GM23338 (cell line): ENCODE data around the gene ADIPOR2. TPM values are rescaled to one million over a fixed set of nuclear protein-coding genes. Genes with fewer than 3 reads are reported as not detected.

ENCODE experiments used
- ATAC-seq: fragments of 200-7000 bp; cut with Tn5 transposase; 3 replicates; pipeline ENCODE4 v1.9.1; 2020
- DNase-seq: peaks from one replicate; pipeline ENCODE4 v3.0.0-alpha.2; 2015; ENCODE audit warnings: low spot score
- H2AFZ ChIP-seq: fragments of 200-600 bp; sonication (generic); 2 replicates; pipeline ENCODE4 v1.8.0; 2016; ENCODE audit warnings: antibody characterized with exemption, mild to moderate bottlenecking, moderate library complexity
- H3F3A ChIP-seq: fragments of 200-600 bp; sonication (generic); replicated peaks from 2 replicates; pipeline ENCODE4 v1.8.0; 2017; ENCODE audit warnings: antibody characterized with exemption, mixed run types, low read depth
- H3K27ac ChIP-seq: fragments of 200-600 bp; sonication (generic); 2 replicates; pipeline ENCODE4 v1.6.1; 2016; ENCODE audit warnings: low read depth
- H3K27me3 ChIP-seq: fragments of 200-600 bp; sonication (generic); 2 replicates; pipeline ENCODE4 v1.8.0; 2016; ENCODE audit warnings: mild to moderate bottlenecking, mixed run types, moderate library complexity; ENCODE audit not compliant: insufficient read depth
- H3K36me3 ChIP-seq: fragments of 200-600 bp; sonication (generic); 2 replicates; pipeline ENCODE4 v1.8.0; 2016; ENCODE audit warnings: mild to moderate bottlenecking; ENCODE audit not compliant: insufficient read depth
- H3K4me1 ChIP-seq: fragments of 200-600 bp; sonication (generic); 2 replicates; pipeline ENCODE4 v1.8.0; 2016; ENCODE audit warnings: mild to moderate bottlenecking, moderate library complexity; ENCODE audit not compliant: insufficient read depth
- H3K4me2 ChIP-seq: fragments of 200-600 bp; sonication (generic); 2 replicates; pipeline ENCODE4 v1.7.1; 2017; ENCODE audit warnings: mixed run types
- H3K4me3 ChIP-seq: fragments of 200-600 bp; sonication (generic); 2 replicates; pipeline ENCODE4 v1.6.1; 2016; ENCODE audit warnings: mixed run types
- H3K79me2 ChIP-seq: fragments of 200-600 bp; sonication (generic); replicated peaks from 2 replicates; pipeline ENCODE4 v1.8.0; 2017; ENCODE audit warnings: mild to moderate bottlenecking; ENCODE audit not compliant: insufficient read depth
- H3K9me2 ChIP-seq: fragments of 200-600 bp; sonication (generic); 2 replicates; pipeline ENCODE4 v1.8.0; 2017; ENCODE audit not compliant: insufficient read depth
- H4K20me1 ChIP-seq: fragments of 200-600 bp; sonication (generic); replicated peaks from 2 replicates; pipeline ENCODE4 v1.8.0; 2017; ENCODE audit warnings: mild to moderate bottlenecking; ENCODE audit not compliant: insufficient read depth
- H3K27ac Mint-ChIP-seq: 2 replicates; pipeline ENCODE4 v1.8.0; 2020; ENCODE audit warnings: inconsistent platforms, mild to moderate bottlenecking, moderate library complexity, mixed read lengths
- H3K27me3 Mint-ChIP-seq: 3 replicates; pipeline ENCODE4 v1.8.0; 2022; ENCODE audit warnings: low read depth, mild to moderate bottlenecking, moderate library complexity, mixed read lengths, inconsistent platforms; ENCODE audit not compliant: insufficient read depth, poor library complexity
- H3K36me3 Mint-ChIP-seq: 3 replicates; pipeline ENCODE4 v1.8.0; 2021; ENCODE audit warnings: low read depth, mild to moderate bottlenecking, inconsistent platforms, moderate library complexity, mixed read lengths
- H3K4me1 Mint-ChIP-seq: 3 replicates; pipeline ENCODE4 v1.8.0; 2020; ENCODE audit warnings: mild to moderate bottlenecking, inconsistent platforms, mixed read lengths
- H3K4me3 Mint-ChIP-seq: 3 replicates; pipeline ENCODE4 v1.8.0; 2021; ENCODE audit warnings: moderate library complexity, mild to moderate bottlenecking, inconsistent platforms, mixed read lengths
- H3K9me3 Mint-ChIP-seq: 3 replicates; pipeline ENCODE4 v1.8.0; 2020; ENCODE audit warnings: moderate library complexity, mild to moderate bottlenecking, inconsistent platforms, mixed read lengths
- CTCF ChIP-seq, 2 experiments: fragments of 200-600 bp in 1 of 2; sonication (generic) in 1 of 2; conservative IDR thresholded peaks; 2 replicates each; pipeline versions ENCODE4 v1.5.1 to v1.6.1; 2016 to 2017; ENCODE audit warnings: antibody characterized with exemption in 2 of 2, low read depth in 2 of 2, mild to moderate bottlenecking in 2 of 2, moderate library complexity in 1 of 2
- EZH2phosphoT487 ChIP-seq: fragments of 200-600 bp; sonication (generic); IDR thresholded peaks from one replicate; pipeline ENCODE4 v1.8.1; 2018; ENCODE audit warnings: antibody characterized with exemption; ENCODE audit not compliant: unreplicated experiment
- JUNB ChIP-seq: IDR thresholded peaks from one replicate; pipeline ENCODE4 v1.6.1; 2016; ENCODE audit warnings: antibody characterized with exemption; ENCODE audit not compliant: unreplicated experiment
- NANOG ChIP-seq: IDR thresholded peaks from 2 replicates; pipeline ENCODE4 v1.6.1; 2016; ENCODE audit warnings: antibody characterized with exemption, borderline replicate concordance
- STAT1 ChIP-seq: IDR thresholded peaks from one replicate; pipeline ENCODE4 v1.6.1; 2016; ENCODE audit warnings: antibody characterized with exemption; ENCODE audit not compliant: unreplicated experiment
- ZNF331 ChIP-seq: fragments of 250-450 bp; sonication (Bioruptor Pico); IDR thresholded peaks from 2 replicates; pipeline ENCODE4 v1.5.0; 2020; ENCODE audit warnings: low read depth, mild to moderate bottlenecking, moderate library complexity
- polyA plus RNA-seq: library from polyadenylated mRNA; unstranded; fragments of >200 nt; fragmentation: Nextera tagmentation; extraction: Ambion mirVana; gene quantifications from 2 replicates; pipeline ENCODE4 v1.2.1, GENCODE V29; 2016
- total RNA-seq: library from RNA; depleted of rRNA; stranded (reverse); fragments of >200 nt; shearing (Covaris generic); gene quantifications from 2 replicates; pipeline ENCODE4 v1.2.3, GENCODE V29; 2014
- TF ChIP-seq, protein P1 (sequence below): IDR thresholded peaks from one replicate; pipeline ENCODE4 v1.6.1; 2018; ENCODE audit warnings: antibody characterized with exemption; ENCODE audit not compliant: unreplicated experiment

The ADIPOR2 gene
- total and polyA plus RNA-seq, 2 experiments from 2014 or later, result 11.7 to 36.2 TPM

DNA sequence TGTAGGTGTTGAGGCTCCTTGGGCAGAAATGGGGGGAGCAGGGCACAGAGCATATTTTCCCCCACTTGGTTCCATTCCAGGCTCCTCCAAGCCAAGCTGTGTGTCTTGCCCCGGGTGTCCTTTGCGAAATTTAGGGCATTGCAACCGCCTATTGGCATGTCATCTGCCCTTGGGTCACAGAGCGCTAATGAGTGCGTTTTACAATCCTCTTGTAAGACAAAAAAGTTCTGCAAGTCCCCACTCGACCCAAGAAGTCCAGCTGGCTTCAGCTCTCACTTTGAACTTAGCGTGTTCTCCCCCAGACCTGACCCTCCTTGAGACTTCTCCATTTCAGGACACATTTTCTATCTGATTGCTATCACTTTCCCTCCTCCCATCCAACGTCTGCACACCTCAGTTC lies 123.4 kb downstream of the ADIPOR2 start:
- TF ChIP-seq JUNB (no peak), ZNF331 (no peak), CTCF (conservative IDR thresholded peaks at IDR 0.05; ENCODE audit: low read depth in 2 of 2) (no peak), EZH2phosphoT487 (no peak), NANOG (no peak), STAT1 (no peak)
- TF ChIP-seq, protein P1, sequence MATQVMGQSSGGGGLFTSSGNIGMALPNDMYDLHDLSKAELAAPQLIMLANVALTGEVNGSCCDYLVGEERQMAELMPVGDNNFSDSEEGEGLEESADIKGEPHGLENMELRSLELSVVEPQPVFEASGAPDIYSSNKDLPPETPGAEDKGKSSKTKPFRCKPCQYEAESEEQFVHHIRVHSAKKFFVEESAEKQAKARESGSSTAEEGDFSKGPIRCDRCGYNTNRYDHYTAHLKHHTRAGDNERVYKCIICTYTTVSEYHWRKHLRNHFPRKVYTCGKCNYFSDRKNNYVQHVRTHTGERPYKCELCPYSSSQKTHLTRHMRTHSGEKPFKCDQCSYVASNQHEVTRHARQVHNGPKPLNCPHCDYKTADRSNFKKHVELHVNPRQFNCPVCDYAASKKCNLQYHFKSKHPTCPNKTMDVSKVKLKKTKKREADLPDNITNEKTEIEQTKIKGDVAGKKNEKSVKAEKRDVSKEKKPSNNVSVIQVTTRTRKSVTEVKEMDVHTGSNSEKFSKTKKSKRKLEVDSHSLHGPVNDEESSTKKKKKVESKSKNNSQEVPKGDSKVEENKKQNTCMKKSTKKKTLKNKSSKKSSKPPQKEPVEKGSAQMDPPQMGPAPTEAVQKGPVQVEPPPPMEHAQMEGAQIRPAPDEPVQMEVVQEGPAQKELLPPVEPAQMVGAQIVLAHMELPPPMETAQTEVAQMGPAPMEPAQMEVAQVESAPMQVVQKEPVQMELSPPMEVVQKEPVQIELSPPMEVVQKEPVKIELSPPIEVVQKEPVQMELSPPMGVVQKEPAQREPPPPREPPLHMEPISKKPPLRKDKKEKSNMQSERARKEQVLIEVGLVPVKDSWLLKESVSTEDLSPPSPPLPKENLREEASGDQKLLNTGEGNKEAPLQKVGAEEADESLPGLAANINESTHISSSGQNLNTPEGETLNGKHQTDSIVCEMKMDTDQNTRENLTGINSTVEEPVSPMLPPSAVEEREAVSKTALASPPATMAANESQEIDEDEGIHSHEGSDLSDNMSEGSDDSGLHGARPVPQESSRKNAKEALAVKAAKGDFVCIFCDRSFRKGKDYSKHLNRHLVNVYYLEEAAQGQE, result no peak
- Histone ChIP-seq H3F3A (no peaks in the 10 kb centered on the region), H3K4me1 (no peaks in the 10 kb centered on the region), H3K36me3 (no peaks in the 10 kb centered on the region), H3K27ac (no peak overlapping the region), H3K9me2 (no peaks in the 10 kb centered on the region), H2AFZ (no peak overlapping the region), H3K4me3 (no peak overlapping the region), H3K27me3 (no peaks in the 10 kb centered on the region), H3K4me2 (no peak overlapping the region), H4K20me1 (no peaks in the 10 kb centered on the region), H3K79me2 (no peaks in the 10 kb centered on the region)
- H3K27me3 Mint-ChIP-seq, result peaks cover 10% of the 10 kb centered on the region
- no peaks in the 10 kb centered on the region for H3K36me3 Mint-ChIP-seq
- ATAC-seq (no peak), DNase-seq (no peak)
- H3K27ac Mint-ChIP-seq, result no peak overlapping the region
- H3K4me1 Mint-ChIP-seq, result peaks cover 2% of the 10 kb centered on the region; the same call in 2 of the 3 replicates
- no peaks in the 10 kb centered on the region; the same call in 1 of the 3 replicates for H3K9me3 Mint-ChIP-seq
- no peak overlapping the region for H3K4me3 Mint-ChIP-seq

DNA sequence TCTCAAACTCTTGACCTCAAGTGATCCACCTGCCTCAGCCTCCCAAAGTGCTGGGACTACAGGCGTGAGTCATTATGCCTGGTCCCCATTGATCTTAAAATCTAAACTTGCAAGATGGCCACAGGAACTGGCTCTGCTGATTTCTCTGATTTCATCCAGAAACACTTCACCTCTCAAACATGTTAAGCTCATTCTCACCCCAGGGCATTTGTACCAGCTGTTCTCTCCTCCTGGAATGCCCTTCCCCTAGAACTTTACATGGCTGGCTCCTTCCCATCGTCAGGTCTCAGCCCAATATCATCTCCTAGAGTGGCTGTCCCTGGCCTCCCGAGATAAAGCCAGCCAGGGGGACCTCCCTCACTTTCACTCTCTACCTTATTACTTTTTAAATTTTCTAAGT lies 124.2 kb downstream of the ADIPOR2 start:
- no peak overlapping the region for H3K27ac ChIP-seq
- no peaks in the 10 kb centered on the region for H3F3A ChIP-seq
- no peak for TF ChIP-seq STAT1
- H3K27me3 ChIP-seq, result peaks cover 7% of the 10 kb centered on the region; the same call in 1 of the 2 replicates
- H3K4me3 ChIP-seq, result no peak overlapping the region
- Mint-ChIP-seq H3K9me3 (no peaks in the 10 kb centered on the region; the same call in 1 of the 3 replicates), H3K4me3 (no peak overlapping the region), H3K27ac (no peak overlapping the region), H3K4me1 (peaks cover 8% of the 10 kb centered on the region), H3K27me3 (peaks cover 19% of the 10 kb centered on the region), H3K36me3 (no peaks in the 10 kb centered on the region)
- H3K79me2 ChIP-seq, result no peaks in the 10 kb centered on the region
- DNase-seq, result no peak
- H3K9me2 ChIP-seq, result no peaks in the 10 kb centered on the region
- no peaks in the 10 kb centered on the region for H3K36me3 ChIP-seq
- ATAC-seq, result no peak
- no peaks in the 10 kb centered on the region for H4K20me1 ChIP-seq
- no peak overlapping the region for H2AFZ ChIP-seq
- no peaks in the 10 kb centered on the region for H3K4me1 ChIP-seq
- no peak overlapping the region for H3K4me2 ChIP-seq
